GM19351 (cell line): Measurements from ENCODE around the gene FOXP4.

ENCODE experiments used
- ATAC-seq: cut with Tn5 transposase; IDR thresholded peaks from one replicate; pipeline ENCODE4 v1.9.1; 2021; ENCODE audit warnings: mild to moderate bottlenecking, moderate library complexity; ENCODE audit not compliant: unreplicated experiment

FOXP4 gene

DNA sequence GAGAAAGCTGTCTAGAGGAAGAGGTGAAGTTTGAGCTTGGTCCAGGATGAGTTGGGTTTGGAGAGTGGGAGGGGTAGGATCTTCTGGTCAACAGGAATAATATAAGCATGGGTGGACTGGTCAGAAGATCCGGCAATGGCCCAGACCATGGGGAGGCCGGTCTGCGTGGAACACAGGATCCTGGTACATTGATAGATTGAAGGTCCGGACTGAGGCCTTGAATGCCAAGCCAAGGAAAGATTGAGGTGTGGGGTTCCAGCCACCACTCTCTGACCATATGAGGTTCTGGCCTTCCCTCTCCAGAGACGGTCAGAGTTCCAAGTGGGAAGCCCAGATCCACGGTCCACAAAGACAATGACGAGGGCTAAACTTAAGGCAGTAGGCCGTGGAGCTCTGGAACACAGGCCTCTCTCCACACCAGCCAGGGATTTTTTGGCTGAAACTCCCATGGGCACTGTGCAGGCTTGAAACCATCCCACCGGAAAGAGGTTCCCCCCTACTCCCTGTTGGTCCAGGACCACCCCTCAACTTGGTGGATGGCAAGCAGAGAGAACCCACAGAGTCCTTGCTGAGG is 95.3 kb downstream of the FOXP4 start:
- ATAC-seq: no peak

DNA sequence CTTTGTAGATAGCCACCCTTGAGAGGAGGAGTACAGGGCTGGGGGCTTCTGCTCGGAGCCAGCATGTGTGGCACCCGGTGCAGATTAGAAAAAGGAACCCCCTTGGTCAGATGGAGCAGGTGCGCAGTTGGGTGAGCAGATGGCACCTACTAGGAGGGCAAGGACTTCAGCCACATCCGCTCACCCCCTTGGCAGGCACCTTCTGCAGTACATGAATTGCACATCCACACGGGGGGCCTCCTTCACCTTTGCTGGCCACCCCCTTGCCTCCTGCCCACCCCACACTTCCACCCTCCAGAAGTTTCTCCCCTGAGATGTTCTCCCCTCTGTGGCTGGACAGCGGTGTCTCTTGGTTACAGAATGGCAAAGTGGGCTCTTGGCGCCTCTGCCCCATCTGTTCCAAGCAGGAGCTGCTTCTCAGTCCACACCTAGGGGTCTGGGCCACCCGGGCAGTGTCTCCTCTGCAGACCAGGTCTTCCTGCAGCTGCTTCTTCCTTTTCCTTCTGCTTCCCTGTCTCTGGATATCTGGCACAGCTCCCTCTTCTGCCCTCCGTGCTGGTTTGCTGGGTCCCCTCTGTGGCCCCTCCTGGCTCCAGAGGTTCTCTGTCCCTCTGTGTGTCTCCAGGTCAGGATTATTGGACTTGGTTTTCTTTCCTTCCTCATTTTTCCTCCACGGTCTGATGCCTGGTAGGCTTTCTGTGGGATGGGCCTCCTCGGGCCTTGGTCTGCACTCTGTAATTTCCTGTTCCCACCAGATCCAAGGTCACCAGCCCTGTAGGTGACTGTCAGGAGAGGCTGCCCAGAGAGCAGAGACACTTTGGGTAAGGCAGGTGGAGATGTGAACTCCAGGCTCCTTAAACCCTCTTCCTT is 96.1 kb downstream of the FOXP4 start:
- no peak for ATAC-seq

GRCh38 chr6:41642960-41643898 is 97.0 kb downstream of the FOXP4 start:
- no peak for ATAC-seq

DNA sequence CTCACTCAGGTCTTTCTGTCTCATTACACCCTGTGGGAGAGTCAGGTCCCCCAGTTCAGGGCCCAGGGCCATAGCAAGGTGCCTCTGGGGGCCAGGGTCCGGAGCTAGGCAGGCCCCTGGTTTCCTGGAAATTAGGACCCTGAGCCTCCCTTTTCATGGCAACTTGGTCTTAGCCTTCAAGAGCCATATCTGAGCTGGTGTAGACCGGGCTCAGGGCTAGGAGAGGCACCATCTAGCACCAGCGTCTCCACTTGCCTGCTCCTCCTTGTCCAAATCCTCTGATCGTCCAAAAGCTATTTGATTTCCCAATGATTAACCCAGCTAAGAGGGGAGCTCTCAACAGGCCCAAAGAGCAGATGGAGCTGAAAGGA is 97.7 kb downstream of the FOXP4 start:
- no peak for ATAC-seq

GRCh38 chr6:41644297-41644879 is 98.2 kb downstream of the FOXP4 start:
- no peak for ATAC-seq

GRCh38 chr6:41645007-41645618 is 98.9 kb downstream of the FOXP4 start:
- no peak for ATAC-seq

DNA sequence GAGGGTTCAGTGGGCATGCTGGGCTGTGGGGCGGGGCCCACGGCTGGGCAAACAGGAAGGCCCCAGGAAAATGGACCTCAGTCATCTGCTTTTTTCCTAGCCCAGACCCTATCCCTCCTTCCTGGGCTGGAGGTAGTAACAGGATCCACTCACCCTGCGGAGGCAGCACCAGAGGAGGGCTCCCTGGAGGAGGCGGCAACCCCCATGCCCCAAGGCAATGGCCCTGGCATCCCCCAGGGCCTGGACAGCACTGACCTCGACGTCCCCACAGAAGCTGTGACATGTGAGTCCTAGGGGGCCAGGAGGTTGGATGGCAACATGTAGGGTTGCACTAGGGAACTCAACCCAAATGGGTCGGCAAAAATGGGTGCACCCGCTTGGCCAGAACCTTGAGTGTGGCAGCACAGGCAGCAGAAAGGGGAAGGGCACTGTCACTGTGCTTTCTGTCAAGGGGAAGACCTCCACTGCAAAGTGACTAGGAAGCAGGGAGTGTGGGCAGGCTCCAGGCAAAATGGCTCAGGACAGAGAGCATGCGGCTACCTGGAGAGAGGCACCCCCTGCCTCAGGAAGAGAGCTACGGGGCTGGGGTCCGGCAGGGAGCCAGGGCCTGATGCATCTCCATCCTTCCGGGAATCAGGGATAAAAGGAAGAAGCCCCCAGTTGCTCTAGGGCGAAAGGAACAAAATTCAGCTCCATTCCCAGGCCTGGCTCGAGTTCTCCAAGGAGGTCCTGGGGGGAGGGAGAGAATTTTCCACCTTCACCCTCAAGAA is 100.0 kb downstream of the FOXP4 start:
- ATAC-seq: no peak

DNA sequence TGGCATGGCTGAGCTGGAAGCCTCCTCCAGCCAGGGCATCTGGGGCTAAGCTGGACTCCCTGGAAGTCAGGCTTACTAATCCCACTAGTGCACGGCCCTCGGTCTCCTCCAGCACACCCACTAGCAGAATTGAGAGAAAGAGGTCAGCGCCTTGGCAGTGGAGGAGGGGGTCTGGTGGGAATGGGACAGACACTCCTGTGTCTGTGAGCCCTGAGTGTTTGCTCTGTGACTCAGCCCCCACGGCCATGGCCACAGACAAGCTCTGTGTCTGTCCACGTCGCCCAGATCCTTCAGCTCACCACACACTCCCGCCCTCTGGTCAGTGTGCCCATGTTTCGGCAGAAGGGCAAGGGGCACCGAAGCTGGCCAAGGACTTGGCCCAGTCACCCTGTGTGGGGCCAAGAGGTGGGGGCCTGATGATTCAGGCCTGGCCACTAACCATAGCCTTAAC is 100.9 kb downstream of the FOXP4 start:
- no peak for ATAC-seq

DNA sequence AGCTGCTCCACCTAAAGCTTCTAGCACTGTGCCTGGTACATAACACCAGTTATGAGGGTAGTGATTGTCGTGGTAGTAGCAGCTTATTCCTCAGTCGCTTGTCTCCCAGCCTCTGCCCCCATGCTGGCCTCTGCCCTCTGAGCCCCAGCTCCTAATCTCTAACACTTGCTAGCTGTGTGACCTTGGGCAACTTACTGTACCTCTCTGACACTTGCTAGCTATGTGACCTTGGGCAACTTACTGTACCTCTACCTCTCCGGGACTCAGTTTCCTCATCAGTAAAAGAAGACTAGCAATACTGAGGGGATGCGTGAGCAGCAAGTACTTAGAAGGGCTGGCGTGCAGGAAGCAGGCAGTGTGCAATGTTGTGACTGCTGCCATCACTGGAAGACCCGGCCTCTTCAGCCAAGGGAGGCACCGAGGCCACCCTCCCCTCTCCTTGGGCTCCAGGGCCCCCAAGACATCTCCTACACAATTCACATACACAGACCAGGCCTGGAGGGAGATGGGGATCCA is 101.9 kb downstream of the FOXP4 start:
- no peak for ATAC-seq

DNA sequence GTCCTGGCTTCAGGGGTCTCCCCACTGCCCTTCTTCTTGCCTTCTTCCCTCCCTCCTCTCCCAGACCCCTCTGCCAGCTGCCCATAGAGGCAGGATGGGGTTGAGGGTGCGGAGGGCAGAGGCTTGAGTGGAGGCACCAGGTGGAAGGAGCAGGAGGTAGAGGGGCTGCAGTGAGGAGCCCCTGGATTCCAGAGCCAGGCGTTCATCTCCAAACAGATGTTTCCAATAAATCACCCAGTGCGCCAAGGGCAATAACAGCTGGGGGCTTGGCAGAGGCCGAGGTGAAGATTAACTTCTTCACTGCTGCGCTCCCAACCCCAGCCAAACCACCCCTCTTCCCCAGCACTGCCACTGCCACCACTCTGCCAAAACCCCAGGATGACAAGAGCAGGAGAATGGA is 102.7 kb downstream of the FOXP4 start:
- ATAC-seq: no peak

DNA sequence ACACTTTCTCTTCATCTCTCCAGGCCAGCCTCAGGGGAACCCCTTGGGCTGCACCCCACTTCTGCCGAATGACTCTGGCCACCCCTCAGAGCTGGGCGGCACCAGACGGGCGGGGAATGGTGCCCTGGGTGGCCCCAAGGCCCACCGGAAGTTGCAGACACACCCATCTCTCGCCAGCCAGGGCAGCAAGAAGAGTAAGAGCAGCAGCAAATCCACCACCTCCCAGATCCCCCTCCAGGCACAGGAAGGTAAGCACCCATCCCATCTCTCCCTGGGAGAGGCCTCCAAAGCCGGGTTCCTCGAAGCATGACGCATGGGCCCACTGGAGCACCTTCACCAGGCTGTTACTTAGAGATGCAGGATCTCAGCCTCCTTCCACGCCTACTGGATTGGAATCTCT is 103.4 kb downstream of the FOXP4 start:
- ATAC-seq: no peak

- ATAC-seq: no peak
These were observed 103.9 kb downstream of the FOXP4 start for GRCh38 chr6:41650120-41650519.

GRCh38 chr6:41651246-41651961 is 105.2 kb downstream of the FOXP4 start:
- no peak for ATAC-seq
